GM19397 (cell line): Measurements from ENCODE around the gene ARFRP1.
"Not testable (repeated sequence)": the region's sequence is repeated elsewhere in the genome, so short reads cannot be mapped to it uniquely, and the experiment has no call there.

Experiments used
- ATAC-seq: cut with Tn5 transposase; IDR thresholded peaks from one replicate; pipeline ENCODE4 v1.9.1; 2021; ENCODE audit warnings: mild to moderate bottlenecking, moderate library complexity; ENCODE audit not compliant: unreplicated experiment

Gene ARFRP1

GRCh38 chr20:63657937-63658748, 49.6 kb downstream of the ARFRP1 start, which contains the start of gene RTEL1:
Gene RTEL1, plus strand, starts transcription at chr20:63658312. Its CDS starts 1,091 bp downstream, at chr20:63659403.
- peak; percentile 84 for ATAC-seq

- ATAC-seq: no peak
Measured at GRCh38 chr20:63657260-63657936, 50.4 kb downstream of the ARFRP1 start.

GRCh38 chr20:63656451-63656850, 51.3 kb downstream of the ARFRP1 start:
- ATAC-seq: no peak

- no peak for ATAC-seq
Measured at GRCh38 chr20:63655249-63655648, 52.5 kb downstream of the ARFRP1 start.

- no peak for ATAC-seq
Measured at GRCh38 chr20:63653974-63654668, 53.7 kb downstream of the ARFRP1 start.

- ATAC-seq: no peak
Measured at GRCh38 chr20:63653041-63653973, 54.5 kb downstream of the ARFRP1 start, which contains the start of gene STMN3. Gene STMN3, minus strand, starts transcription at chr20:63653424. Its CDS starts 79 bp downstream, at chr20:63653345.

GRCh38 chr20:63652192-63652980, 55.4 kb downstream of the ARFRP1 start:
- no peak for ATAC-seq

- ATAC-seq: no peak
Measured at GRCh38 chr20:63651942-63652191, 55.9 kb downstream of the ARFRP1 start.

- ATAC-seq: not testable (repeated sequence)
Measured at GRCh38 chr20:63650486-63650885, 57.3 kb downstream of the ARFRP1 start.

- no peak for ATAC-seq
Measured at GRCh38 chr20:63648895-63649589, 58.7 kb downstream of the ARFRP1 start.
